HG02759 (cell line): ENCODE results near the gene CD200R1.
A peak's percentile ranks its signal among the peaks of the same experiment; 100 is the strongest.

Experiments used
- ATAC-seq: cut with Tn5 transposase; IDR thresholded peaks from one replicate; pipeline ENCODE4 v1.9.1; 2021; ENCODE audit warnings: mild to moderate bottlenecking, moderate library complexity; ENCODE audit not compliant: unreplicated experiment

CD200R1 gene

GRCh38 chr3:112974894-112975293, at the start of gene CD200R1:
Gene CD200R1 (minus strand): TSS chr3:112975103. CDS start chr3:112974857, 246 bp downstream.
- no peak for ATAC-seq

- no peak for ATAC-seq
Measured at GRCh38 chr3:113021471-113021870, 46.6 kb upstream of the CD200R1 start.

GRCh38 chr3:113019182-113020137, 44.6 kb upstream of the CD200R1 start:
- ATAC-seq = peak; percentile 96

GRCh38 chr3:113018536-113019181, 43.8 kb upstream of the CD200R1 start:
- no peak for ATAC-seq

- no peak for ATAC-seq
Measured at GRCh38 chr3:113013593-113013992, 38.7 kb upstream of the CD200R1 start.

- ATAC-seq = no peak
Measured at GRCh38 chr3:113008117-113008516, 33.2 kb upstream of the CD200R1 start.

GRCh38 chr3:113006359-113007056, 31.6 kb upstream of the CD200R1 start:
- ATAC-seq = no peak

- no peak for ATAC-seq
Measured at GRCh38 chr3:113005611-113006010, 30.7 kb upstream of the CD200R1 start.

- no peak for ATAC-seq
Measured at GRCh38 chr3:113002679-113003078, 27.8 kb upstream of the CD200R1 start.

- no peak for ATAC-seq
Measured at GRCh38 chr3:113002037-113002436, 27.1 kb upstream of the CD200R1 start.

- ATAC-seq = no peak
Measured at GRCh38 chr3:113000691-113001090, 25.8 kb upstream of the CD200R1 start.

GRCh38 chr3:112995800-112996199, 20.9 kb upstream of the CD200R1 start:
- no peak for ATAC-seq

GRCh38 chr3:112990672-112991602, 16.0 kb upstream of the CD200R1 start, which contains the start of gene GTPBP8:
Gene GTPBP8 (plus strand): TSS chr3:112990984. CDS start chr3:112991000, 16 bp downstream.
- ATAC-seq = peak; percentile 96

- ATAC-seq = no peak
Measured at GRCh38 chr3:112987710-112988334, 12.9 kb upstream of the CD200R1 start.

GRCh38 chr3:112984485-112984884, 9.6 kb upstream of the CD200R1 start:
- no peak for ATAC-seq

- ATAC-seq = no peak
Measured at GRCh38 chr3:112982710-112983109, 7.8 kb upstream of the CD200R1 start.

- ATAC-seq = no peak
Measured at GRCh38 chr3:112980080-112980479, 5.2 kb upstream of the CD200R1 start.

GRCh38 chr3:112979244-112979832, 4.4 kb upstream of the CD200R1 start:
- no peak for ATAC-seq

GRCh38 chr3:112976953-112977352, 2.0 kb upstream of the CD200R1 start:
- ATAC-seq = no peak
